8988T (cell line): ENCODE results near the gene DAGLA.

Source experiments
- DNase-seq: peaks from one replicate; pipeline ENCODE4 v3.0.0; 2011

DAGLA gene

GRCh38 chr11:61731211-61731951, 51.2 kb downstream of the DAGLA start:
- DNase-seq, result no peak

GRCh38 chr11:61731952-61732675, 51.9 kb downstream of the DAGLA start:
- no peak for DNase-seq

- no peak for DNase-seq
Observed at GRCh38 chr11:61732705-61733104, 52.5 kb downstream of the DAGLA start.

GRCh38 chr11:61733120-61733978, 53.2 kb downstream of the DAGLA start:
- peak; percentile 100 for DNase-seq

GRCh38 chr11:61734767-61735166, 54.6 kb downstream of the DAGLA start:
- no peak for DNase-seq

GRCh38 chr11:61735391-61735790, 55.2 kb downstream of the DAGLA start:
- DNase-seq, result no peak

- no peak for DNase-seq
Observed at GRCh38 chr11:61736310-61736709, 56.1 kb downstream of the DAGLA start.

- peak; percentile 90 for DNase-seq
Observed at GRCh38 chr11:61737131-61737530, 56.9 kb downstream of the DAGLA start.

- no peak for DNase-seq
Observed at GRCh38 chr11:61737636-61738386, 57.6 kb downstream of the DAGLA start.

- DNase-seq, result no peak
Observed at GRCh38 chr11:61738776-61739175, 58.6 kb downstream of the DAGLA start.

GRCh38 chr11:61739413-61739812, 59.2 kb downstream of the DAGLA start:
- DNase-seq, result no peak

GRCh38 chr11:61739966-61740365, 59.8 kb downstream of the DAGLA start:
- DNase-seq, result no peak

GRCh38 chr11:61742391-61742790, 62.2 kb downstream of the DAGLA start:
- no peak for DNase-seq

GRCh38 chr11:61743486-61744095, 63.4 kb downstream of the DAGLA start:
- no peak for DNase-seq

GRCh38 chr11:61744181-61744580, 64.0 kb downstream of the DAGLA start:
- DNase-seq, result no peak

- no peak for DNase-seq
Observed at GRCh38 chr11:61744609-61745156, 64.5 kb downstream of the DAGLA start.

- DNase-seq, result no peak
Observed at GRCh38 chr11:61745781-61746441, 65.7 kb downstream of the DAGLA start.

GRCh38 chr11:61746442-61747191, 66.4 kb downstream of the DAGLA start:
- no peak for DNase-seq

- DNase-seq, result peak; percentile 94
Observed at GRCh38 chr11:61747192-61747966, 67.2 kb downstream of the DAGLA start.

GRCh38 chr11:61747967-61748285, 67.7 kb downstream of the DAGLA start:
- no peak for DNase-seq
